Heart left ventricle (tissue), 13 donors: ENCODE measurements around the gene RASGEF1C.

ENCODE experiments used
- CTCF ChIP-seq, 12 donors: fragments of 200-600 bp; sonication (generic) in 4 of 12; IDR thresholded peaks; one replicate each; pipeline versions ENCODE4 v1.5.0 to v1.8.0; 2018 to 2022; ENCODE audit warnings: antibody characterized with exemption in 12 of 12, mild to moderate bottlenecking in 5 of 12
- POLR2A ChIP-seq, 2 donors: fragments of 450-650 bp; IDR thresholded peaks; one replicate each; pipeline ENCODE4 v1.6.1; 2017; ENCODE audit warnings: antibody characterized with exemption in 2 of 2, mild to moderate bottlenecking in 2 of 2, moderate library complexity in 2 of 2
- donor health status: ischemic (EF 13 %, LVEDD 7.1; RV severe dilation, severe dysfunction).
- donor health status: DM: no; HTN: yes; CAD: no.
- donor health status: DM: no; HTN: no; CAD: no.
- donor health status: ischemic (EF 25% LVEDD 6.9; RV normal size, moderate dysfunction).
- donor health status: ischemic (EF 25% LVEDD 5.7; RV mildly dilated, moderate dysfunction).
- donor health status: ischemic (EF 35%, LVEDD 5.7; RV mildly dilated, moderate dysfunction).
- donor health status: nonischemic (EF 11% LVEDD 7.7; RV severe dilation, severe dysfunction).
- donor health status: DM: yes; HTN: yes; CAD: no.
- donor health status: PGD.
- donor health status: ischemic (EF 29% LVEDD 5.4; RV normal size, mild dysfunction).
- donor health status: nonischemic (EF 23%, LVEDD 6.1; RV moderate dilation, normal function).

- no peak for TF ChIP-seq CTCF (IDR thresholded peaks at IDR 0.05)
- TF ChIP-seq POLR2A (IDR thresholded peaks at IDR 0.05), result no peak
These were observed 6.0 kb downstream of the RASGEF1C start for GRCh38 chr5:180202939-180203573.
